K562 (cell line): ENCODE data around the gene HGS. TPM values are rescaled to one million over a fixed set of nuclear protein-coding genes. Genes with fewer than 3 reads are reported as not detected.

Source experiments
- CEBPB ChIP-seq: fragments of 450-650 bp; IDR thresholded peaks from 2 replicates; pipeline ENCODE4 v1.6.1; 2016; ENCODE audit warnings: missing genetic modification characterization, missing compliant biosample characterization
- CSDE1 ChIP-seq, 2 experiments: fragments of 450-650 bp; IDR thresholded peaks; 2 replicates each; pipeline ENCODE4 v1.6.1; 2016; ENCODE audit warnings: mild to moderate bottlenecking in 1 of 2
- EZH2 ChIP-seq: IDR thresholded peaks from 2 replicates; pipeline ENCODE4 v1.6.1; 2012; ENCODE audit warnings: low read depth, mild to moderate bottlenecking, inconsistent platforms, low read length, borderline replicate concordance
- FOXA1 ChIP-seq: fragments of 450-650 bp; IDR thresholded peaks from 2 replicates; pipeline ENCODE4 v1.6.1; 2016; ENCODE audit warnings: mild to moderate bottlenecking, borderline replicate concordance
- GATAD2B ChIP-seq: fragments of 450-650 bp; IDR thresholded peaks from 2 replicates; pipeline ENCODE4 v1.6.1; 2017; ENCODE audit warnings: mild to moderate bottlenecking, borderline replicate concordance
- GTF2E2 ChIP-seq: fragments of 200-800 bp; sonication (Bioruptor generic); IDR thresholded peaks from 2 replicates; pipeline ENCODE4 v1.6.1; 2016; ENCODE audit warnings: missing genetic modification characterization, missing compliant biosample characterization
- JUND ChIP-seq, 2 experiments: IDR thresholded peaks; 2 replicates in 1 of 2; 3 replicates in 1 of 2; pipeline ENCODE4 v1.6.1; 2011; ENCODE audit warnings: borderline replicate concordance in 2 of 2, low read depth in 2 of 2, low read length in 2 of 2, improper control_type of control experiment in 1 of 2, missing biosample characterization in 1 of 2, missing genetic modification characterization in 1 of 2, missing genetic modification reagents in 1 of 2
- KLF6 ChIP-seq: fragments of 250-450 bp; sonication (Bioruptor Pico); IDR thresholded peaks from 2 replicates; pipeline ENCODE4 v1.4.0; 2020; ENCODE audit warnings: mild to moderate bottlenecking, moderate library complexity, borderline replicate concordance
- NR2F6 ChIP-seq: fragments of 450-650 bp; formaldehyde crosslinking; IDR thresholded peaks from 2 replicates; pipeline ENCODE4 v1.4.0; 2020; ENCODE audit warnings: mild to moderate bottlenecking
- PHB2 ChIP-seq: fragments of 450-650 bp; IDR thresholded peaks from 2 replicates; pipeline ENCODE4 v1.6.1; 2017; ENCODE audit warnings: low read depth
- PRPF4 ChIP-seq: fragments of 200-400 bp; formaldehyde crosslinking; IDR thresholded peaks from one replicate; pipeline ENCODE4 v1.6.1; 2017; ENCODE audit warnings: low read length, low read depth, mild to moderate bottlenecking; ENCODE audit not compliant: insufficient read depth, poor library complexity, severe bottlenecking
- RB1 ChIP-seq: fragments of 450-650 bp; IDR thresholded peaks from 2 replicates; pipeline ENCODE4 v1.6.1; 2017; ENCODE audit warnings: low read depth, mild to moderate bottlenecking
- RBM25 ChIP-seq: fragments of 200-400 bp; formaldehyde crosslinking; IDR thresholded peaks from 2 replicates; pipeline ENCODE4 v1.6.1; 2018; ENCODE audit warnings: low read length, low read depth, moderate library complexity; ENCODE audit not compliant: severe bottlenecking
- RFX5 ChIP-seq: IDR thresholded peaks from 2 replicates; pipeline ENCODE4 v1.6.1; 2011; ENCODE audit warnings: low read depth, mild to moderate bottlenecking, improper control_type of control experiment, low read length
- ZNF584 ChIP-seq: fragments of 200-800 bp; sonication (Bioruptor generic); IDR thresholded peaks from 2 replicates; pipeline ENCODE4 v1.6.1; 2016; ENCODE audit warnings: low read depth, mild to moderate bottlenecking, missing genetic modification characterization, missing compliant biosample characterization
- ZNF696 ChIP-seq: fragments of 250-450 bp; sonication (Bioruptor Pico); conservative IDR thresholded peaks from 2 replicates; pipeline ENCODE4 v1.4.0; 2020; ENCODE audit warnings: mild to moderate bottlenecking, moderate library complexity
- polyA plus RNA-seq, 8 experiments: library from polyadenylated mRNA; depleted of rRNA in 4 of 8; stranded (reverse) in 5 of 8; unstranded in 3 of 8; fragments of >200 nt; fragmentation: Nextera tagmentation in 2 of 8; fragmentation: Illumina TruSeq in 1 of 8; extraction: Ambion mirVana in 2 of 8; extraction: Trizol in 1 of 8; gene quantifications; 2 replicates each; pipeline versions ENCODE4 v1.2.1 to v1.2.3, GENCODE V29; 2011 to 2014; ENCODE audit warnings: inconsistent platforms in 1 of 8, missing spikeins in 1 of 8
- total RNA-seq, 7 experiments: library from RNA; depleted of rRNA in 6 of 7; stranded (reverse); fragments of >200 nt in 6 of 7; fragmentation: Illumina TruSeq in 2 of 7; extraction: Trizol in 2 of 7; gene quantifications; 2 replicates each; pipeline versions ENCODE4 v1.2.1 to v1.2.3, GENCODE V29; 2011 to 2021; ENCODE audit warnings: low replicate concordance in 1 of 7
- TF ChIP-seq, protein P1 (sequence below): fragments of 250-450 bp; sonication (Bioruptor Pico); IDR thresholded peaks from 2 replicates; pipeline ENCODE4 v1.4.0; 2020; ENCODE audit warnings: borderline replicate concordance
- TF ChIP-seq, protein P2 (sequence below): fragments of 450-650 bp; IDR thresholded peaks from 2 replicates; pipeline ENCODE4 v1.6.1; 2016; ENCODE audit warnings: borderline replicate concordance
- TF ChIP-seq, protein P3 (sequence below): IDR thresholded peaks from 2 replicates; pipeline ENCODE4 v1.6.1; 2012; ENCODE audit warnings: low read depth, low read length, improper control_type of control experiment, borderline replicate concordance
- TF ChIP-seq, protein P4 (sequence below): fragments of 250-450 bp; sonication (Bioruptor Pico); IDR thresholded peaks from 2 replicates; pipeline ENCODE4 v1.5.0; 2021; ENCODE audit warnings: mild to moderate bottlenecking, moderate library complexity

HGS gene
- total and polyA plus RNA-seq, 9 of the 15 experiments (the other 6 are each of a cell fraction or from before 2014, with no cell fraction given), result 3.9 to 176 (median 77.1) TPM

DNA sequence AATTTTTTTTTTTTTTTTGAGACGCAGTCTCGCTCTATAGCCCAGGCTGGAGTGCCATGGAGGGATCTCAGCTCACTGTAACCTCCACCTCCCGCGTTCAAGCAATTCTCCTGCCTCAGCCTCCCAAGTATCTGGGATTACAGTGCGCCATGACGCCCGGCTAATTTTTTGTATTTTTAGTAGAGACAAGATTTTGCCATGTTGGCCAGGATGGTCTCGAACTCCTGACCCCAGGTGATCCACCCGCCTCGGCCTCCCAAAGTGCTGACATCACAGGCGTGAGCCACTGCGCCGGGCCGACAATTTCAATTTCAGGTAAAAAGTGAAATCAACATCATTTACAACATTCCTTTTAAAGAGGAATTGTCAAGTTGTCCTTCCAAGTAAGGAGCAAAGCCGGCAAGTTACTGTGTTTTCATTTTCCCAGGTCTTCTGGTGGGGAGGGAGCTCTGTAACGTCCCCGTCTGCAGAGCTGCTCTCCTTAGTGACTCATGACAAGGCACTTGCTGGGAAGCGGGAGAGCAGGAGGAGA lies 47.8 kb upstream of the HGS start (continued):
- TF ChIP-seq KLF6, result no peak
- TF ChIP-seq ZNF696 (CRISPR knock-in tag), result no peak
- TF ChIP-seq PHB2, result no peak
- TF ChIP-seq ZNF584 (CRISPR knock-in tag), result no peak
- TF ChIP-seq CSDE1 (IDR thresholded peaks at IDR 0.05), result no peak
- peak; percentile 30; the same call in 1 of the 2 replicates for TF ChIP-seq JUND (IDR thresholded peaks at IDR 0.05; ENCODE audit: borderline replicate concordance, low read depth, low read length)
- no peak for TF ChIP-seq JUND (tag; IDR thresholded peaks at IDR 0.05; ENCODE audit: borderline replicate concordance, low read depth, low read length)
- no peak for TF ChIP-seq EZH2
- no peak for TF ChIP-seq RB1
- TF ChIP-seq FOXA1, result no peak
- TF ChIP-seq, protein P1, sequence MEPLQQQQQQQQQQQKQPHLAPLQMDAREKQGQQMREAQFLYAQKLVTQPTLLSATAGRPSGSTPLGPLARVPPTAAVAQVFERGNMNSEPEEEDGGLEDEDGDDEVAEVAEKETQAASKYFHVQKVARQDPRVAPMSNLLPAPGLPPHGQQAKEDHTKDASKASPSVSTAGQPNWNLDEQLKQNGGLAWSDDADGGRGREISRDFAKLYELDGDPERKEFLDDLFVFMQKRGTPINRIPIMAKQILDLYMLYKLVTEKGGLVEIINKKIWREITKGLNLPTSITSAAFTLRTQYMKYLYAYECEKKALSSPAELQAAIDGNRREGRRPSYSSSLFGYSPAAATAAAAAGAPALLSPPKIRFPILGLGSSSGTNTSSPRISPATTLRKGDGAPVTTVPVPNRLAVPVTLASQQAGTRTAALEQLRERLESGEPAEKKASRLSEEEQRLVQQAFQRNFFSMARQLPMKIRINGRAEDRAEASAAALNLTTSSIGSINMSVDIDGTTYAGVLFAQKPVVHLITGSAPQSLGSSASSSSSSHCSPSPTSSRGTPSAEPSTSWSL, result no peak
- TF ChIP-seq RBM25, result no peak
- TF ChIP-seq GTF2E2 (tag), result no peak
- no peak for TF ChIP-seq PRPF4
- TF ChIP-seq, protein P2, sequence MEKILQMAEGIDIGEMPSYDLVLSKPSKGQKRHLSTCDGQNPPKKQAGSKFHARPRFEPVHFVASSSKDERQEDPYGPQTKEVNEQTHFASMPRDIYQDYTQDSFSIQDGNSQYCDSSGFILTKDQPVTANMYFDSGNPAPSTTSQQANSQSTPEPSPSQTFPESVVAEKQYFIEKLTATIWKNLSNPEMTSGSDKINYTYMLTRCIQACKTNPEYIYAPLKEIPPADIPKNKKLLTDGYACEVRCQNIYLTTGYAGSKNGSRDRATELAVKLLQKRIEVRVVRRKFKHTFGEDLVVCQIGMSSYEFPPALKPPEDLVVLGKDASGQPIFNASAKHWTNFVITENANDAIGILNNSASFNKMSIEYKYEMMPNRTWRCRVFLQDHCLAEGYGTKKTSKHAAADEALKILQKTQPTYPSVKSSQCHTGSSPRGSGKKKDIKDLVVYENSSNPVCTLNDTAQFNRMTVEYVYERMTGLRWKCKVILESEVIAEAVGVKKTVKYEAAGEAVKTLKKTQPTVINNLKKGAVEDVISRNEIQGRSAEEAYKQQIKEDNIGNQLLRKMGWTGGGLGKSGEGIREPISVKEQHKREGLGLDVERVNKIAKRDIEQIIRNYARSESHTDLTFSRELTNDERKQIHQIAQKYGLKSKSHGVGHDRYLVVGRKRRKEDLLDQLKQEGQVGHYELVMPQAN, result 0 out of 2 replicates have a peak, but pooled peaks have one; percentile 53
- TF ChIP-seq RFX5, result peak; percentile 92
- no peak for TF ChIP-seq NR2F6 (CRISPR knock-in tag)
- TF ChIP-seq, protein P3, sequence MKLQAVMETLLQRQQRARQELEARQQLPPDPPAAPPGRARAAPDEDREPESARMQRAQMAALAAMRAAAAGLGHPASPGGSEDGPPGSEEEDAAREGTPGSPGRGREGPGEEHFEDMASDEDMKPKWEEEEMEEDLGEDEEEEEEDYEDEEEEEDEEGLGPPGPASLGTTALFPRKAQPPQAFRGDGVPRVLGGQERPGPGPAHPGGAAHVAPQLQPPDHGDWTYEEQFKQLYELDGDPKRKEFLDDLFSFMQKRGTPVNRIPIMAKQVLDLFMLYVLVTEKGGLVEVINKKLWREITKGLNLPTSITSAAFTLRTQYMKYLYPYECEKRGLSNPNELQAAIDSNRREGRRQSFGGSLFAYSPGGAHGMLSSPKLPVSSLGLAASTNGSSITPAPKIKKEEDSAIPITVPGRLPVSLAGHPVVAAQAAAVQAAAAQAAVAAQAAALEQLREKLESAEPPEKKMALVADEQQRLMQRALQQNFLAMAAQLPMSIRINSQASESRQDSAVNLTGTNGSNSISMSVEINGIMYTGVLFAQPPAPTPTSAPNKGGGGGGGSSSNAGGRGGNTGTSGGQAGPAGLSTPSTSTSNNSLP, result no peak
- no peak for TF ChIP-seq GATAD2B
- TF ChIP-seq, protein P4, sequence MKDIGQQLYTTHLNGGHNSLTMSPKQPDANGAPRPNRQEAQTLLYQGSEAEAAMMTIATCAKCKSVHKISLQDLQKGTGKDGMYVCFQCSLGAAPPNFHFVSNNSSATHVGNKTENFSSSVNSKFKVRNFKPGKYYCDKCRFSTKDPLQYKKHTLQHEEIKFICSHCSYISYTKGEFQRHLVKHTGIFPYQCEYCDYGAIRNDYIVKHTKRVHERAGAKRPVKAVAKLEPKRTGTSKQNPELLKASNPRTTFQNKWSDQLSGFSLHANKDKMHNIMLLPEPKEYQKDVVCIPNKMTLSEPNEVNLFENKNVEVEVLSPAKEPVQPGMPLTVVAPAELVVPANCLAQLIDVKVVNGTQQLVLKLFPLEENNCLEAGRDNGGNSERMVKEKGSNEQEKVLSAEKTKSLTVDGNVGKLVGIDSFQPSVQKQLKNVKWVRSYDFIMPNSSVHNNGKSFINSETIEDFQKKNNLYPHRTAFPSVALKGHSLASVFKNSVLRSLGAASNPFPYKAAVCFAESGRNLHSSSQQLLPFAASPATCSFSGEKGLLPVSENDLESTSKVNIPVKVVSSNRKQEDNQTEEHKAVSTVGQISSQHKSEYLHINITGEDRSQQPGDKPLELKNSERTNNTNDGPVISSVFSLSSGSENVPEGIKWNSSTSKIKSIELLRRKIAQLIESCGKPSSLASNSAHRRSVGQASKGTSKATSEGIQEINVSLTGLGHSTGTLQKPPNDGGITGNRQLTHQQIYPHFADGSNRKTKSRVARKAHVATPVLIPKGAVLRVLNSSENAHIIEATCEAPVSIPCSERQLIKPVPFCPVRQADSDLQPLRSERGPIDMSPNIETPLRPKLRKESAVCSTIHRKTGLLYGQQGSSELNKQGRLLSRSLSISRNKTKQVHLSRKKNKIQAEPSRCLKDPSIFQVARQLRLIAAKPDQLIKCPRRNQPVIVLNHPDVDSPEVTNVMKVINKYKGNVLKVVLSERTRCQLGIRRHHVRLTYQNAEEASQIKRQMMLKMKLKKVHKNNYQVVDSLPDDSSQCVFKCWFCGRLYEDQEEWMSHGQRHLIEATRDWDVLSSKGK, result no peak
- no peak for TF ChIP-seq CEBPB (tag)
